H1 (cell line): ENCODE data around the gene LYRM4.

ENCODE experiments used
- CTCF ChIP-seq, 3 experiments: IDR thresholded peaks; 1 replicate in 2 of 3; 2 replicates in 1 of 3; pipeline versions ENCODE4 v1.5.1 to v1.6.1; 2011; ENCODE audit warnings: low read length in 3 of 3, mild to moderate bottlenecking in 3 of 3, inconsistent platforms in 2 of 3, low read depth in 1 of 3, moderate library complexity in 1 of 3; ENCODE audit not compliant: insufficient read depth in 1 of 3; ENCODE audit errors: control extremely low read depth in 1 of 3
- EZH2 ChIP-seq: fragments of 200-600 bp; sonication (generic); IDR thresholded peaks from 2 replicates; pipeline ENCODE4 v1.7.1; 2012; ENCODE audit warnings: low read depth, mild to moderate bottlenecking, moderate library complexity, low read length, inconsistent platforms; ENCODE audit not compliant: severe bottlenecking

GRCh38 chr6:5107341-5107740, 153.4 kb downstream of the LYRM4 start:
- no peak for TF ChIP-seq EZH2
- no peak for TF ChIP-seq CTCF (IDR thresholded peaks at IDR 0.05; ENCODE audit: control extremely low read depth in 1 of 3, insufficient read depth in 1 of 3, low read depth in 1 of 3, low read length in 3 of 3)
